GM21447 (cell line): ENCODE results near the gene ADAM10.
"Not testable (repeated sequence)": the region's sequence is repeated elsewhere in the genome, so short reads cannot be mapped to it uniquely, and the experiment has no call there.

Source experiments
- ATAC-seq: cut with Tn5 transposase; IDR thresholded peaks from one replicate; pipeline ENCODE4 v1.9.1; 2021; ENCODE audit not compliant: unreplicated experiment

Gene ADAM10, protein sequence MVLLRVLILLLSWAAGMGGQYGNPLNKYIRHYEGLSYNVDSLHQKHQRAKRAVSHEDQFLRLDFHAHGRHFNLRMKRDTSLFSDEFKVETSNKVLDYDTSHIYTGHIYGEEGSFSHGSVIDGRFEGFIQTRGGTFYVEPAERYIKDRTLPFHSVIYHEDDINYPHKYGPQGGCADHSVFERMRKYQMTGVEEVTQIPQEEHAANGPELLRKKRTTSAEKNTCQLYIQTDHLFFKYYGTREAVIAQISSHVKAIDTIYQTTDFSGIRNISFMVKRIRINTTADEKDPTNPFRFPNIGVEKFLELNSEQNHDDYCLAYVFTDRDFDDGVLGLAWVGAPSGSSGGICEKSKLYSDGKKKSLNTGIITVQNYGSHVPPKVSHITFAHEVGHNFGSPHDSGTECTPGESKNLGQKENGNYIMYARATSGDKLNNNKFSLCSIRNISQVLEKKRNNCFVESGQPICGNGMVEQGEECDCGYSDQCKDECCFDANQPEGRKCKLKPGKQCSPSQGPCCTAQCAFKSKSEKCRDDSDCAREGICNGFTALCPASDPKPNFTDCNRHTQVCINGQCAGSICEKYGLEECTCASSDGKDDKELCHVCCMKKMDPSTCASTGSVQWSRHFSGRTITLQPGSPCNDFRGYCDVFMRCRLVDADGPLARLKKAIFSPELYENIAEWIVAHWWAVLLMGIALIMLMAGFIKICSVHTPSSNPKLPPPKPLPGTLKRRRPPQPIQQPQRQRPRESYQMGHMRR

DNA sequence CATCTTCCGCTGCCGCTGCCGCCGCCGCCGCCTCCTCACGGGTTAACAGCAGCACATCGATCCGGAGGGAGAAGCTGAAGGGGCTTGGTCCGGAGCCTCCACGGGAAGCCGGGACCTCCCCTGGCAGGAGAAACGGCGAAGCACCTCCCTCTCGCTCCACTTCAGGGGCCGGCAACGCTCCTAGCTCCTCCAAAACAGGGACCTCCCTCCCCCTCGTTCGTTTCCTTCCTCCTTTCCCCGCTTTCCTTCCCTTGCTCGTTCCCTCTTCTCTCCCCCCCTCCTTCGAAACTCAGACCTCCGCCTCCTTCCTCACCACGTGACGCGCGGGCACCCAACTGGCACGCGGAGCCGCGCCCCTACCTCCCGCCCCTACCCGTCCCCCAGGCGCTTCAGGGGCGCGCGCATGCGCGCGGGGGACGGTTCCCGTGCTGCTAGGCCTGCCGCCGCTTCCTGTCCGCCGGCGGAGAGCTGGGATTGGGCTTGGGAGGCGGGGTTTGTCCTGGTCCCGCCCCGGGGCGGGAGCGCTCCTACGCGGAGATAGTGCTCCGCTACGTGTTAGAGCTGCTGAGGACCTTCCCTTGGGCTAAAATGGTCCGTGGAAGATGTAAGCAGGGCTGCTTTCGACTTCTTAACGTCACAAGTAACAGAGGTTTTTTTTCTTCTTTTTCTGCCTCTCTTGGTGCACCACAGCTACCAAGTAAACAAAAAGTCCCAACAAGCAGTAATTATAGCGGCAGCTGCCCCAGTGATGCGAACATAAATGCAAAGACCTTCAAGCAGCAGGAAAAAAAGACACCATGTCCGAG, at the start of gene ADAM10:
Gene ADAM10 (minus strand): TSS at position 176 of the 806 bp plus-strand sequence. CDS start 173 bp downstream, at position 3.
- peak; percentile 80 for ATAC-seq

DNA sequence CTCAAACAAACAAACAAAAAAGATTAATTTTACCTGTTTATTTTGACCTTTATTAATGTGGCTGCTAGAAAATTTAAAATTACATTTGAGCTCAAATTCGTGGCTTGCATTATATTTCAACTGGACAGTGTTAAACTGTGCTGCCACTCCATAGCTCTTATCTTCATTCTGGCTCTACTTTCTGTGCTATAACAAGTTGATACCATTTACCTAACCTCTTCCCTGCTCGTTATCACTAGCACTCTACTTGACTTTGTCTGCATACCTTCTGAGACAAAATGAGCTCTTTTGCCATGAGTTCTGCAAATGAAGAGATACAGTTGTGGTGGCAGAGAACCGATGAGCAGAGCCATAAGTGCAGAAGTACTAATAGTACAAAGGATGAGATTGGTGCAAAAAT, 48.0 kb upstream of the ADAM10 start:
- ATAC-seq = no peak

DNA sequence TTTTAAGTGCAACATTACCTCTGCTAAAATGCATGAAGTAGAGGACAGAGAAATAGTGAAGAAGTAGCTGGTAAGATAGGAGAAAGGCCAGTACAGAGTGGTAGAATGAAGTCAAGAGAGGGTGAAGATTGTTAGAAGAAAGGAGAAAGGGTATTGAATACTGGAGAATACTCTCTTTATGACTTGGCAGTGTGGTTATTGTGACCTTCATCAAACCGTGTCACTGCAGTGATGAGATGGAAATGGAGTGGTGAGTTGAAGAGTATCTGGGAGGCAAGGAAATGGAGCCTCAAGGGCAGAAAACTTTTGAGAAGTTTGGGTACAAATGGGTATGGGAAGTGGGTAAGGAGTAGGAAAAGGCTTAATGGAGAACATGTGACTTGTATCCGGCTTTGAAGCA, 46.3 kb upstream of the ADAM10 start:
- no peak for ATAC-seq

DNA sequence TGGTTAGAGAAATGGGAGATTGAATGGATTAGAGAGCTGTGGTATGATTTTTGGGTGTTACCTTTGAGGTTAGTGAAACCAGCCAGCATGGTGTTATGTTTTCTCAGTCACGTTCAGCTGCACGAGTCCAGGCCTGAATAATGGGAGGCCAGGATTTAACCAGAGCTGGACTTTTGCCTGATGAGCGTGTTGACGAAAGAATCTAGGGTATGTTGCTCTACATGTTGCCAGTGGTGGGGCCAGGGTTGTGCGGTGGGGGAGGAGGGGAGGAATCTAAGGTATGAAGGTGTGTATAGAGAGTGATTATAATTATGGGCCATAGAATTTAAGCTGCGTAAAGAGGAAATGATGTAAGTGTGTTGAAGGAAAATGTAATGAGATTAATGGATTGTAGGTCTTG, 44.4 kb upstream of the ADAM10 start:
- no peak for ATAC-seq

DNA sequence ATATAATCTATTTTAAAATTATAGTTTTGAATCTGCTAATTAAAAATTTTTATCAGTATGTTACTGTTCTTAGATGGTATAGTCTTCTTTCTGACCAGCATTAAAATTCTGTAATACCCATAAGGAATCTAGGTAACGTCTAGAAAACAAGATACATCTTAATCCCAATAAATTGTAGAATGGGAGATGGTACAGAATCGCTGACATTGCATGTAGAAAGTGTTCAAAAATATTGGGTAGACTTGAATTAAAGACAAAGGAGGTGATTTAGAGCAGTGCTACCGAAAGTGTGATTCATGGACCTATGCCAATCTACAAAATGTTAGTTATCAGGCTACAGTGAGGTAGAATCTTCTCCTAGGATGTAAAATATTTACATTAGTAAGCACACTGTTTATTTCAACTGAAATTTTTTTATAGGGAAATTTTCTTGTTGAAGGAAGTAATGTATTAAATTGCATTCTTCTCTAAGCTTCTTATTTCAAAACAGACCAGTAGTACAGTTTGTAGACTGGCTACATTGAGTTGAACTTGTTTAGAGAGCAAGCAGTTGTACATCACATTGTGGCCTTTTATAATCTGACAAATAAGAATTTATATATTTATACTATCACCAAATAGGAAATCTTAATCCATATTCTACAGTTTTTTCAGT, 38.7 kb upstream of the ADAM10 start:
- no peak for ATAC-seq

DNA sequence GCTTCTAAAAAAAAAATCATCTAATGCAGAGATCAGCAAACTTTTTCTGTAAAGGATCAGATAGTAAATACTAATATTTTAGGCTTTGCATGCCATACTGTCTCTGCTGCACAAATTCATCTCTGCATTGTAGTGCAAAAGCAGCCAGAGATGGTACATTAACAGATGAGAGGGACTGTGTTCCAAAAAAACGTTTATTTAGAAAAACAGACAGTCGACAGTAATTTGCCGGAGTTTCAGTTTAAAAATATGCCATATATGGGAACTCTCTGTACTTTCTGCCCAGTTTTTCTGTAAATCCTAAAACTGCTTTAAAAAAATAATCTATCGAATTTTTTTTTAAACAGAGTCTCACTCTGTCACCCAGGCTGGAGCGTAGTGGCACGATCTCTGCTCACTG, 35.8 kb upstream of the ADAM10 start:
- ATAC-seq = no peak

DNA sequence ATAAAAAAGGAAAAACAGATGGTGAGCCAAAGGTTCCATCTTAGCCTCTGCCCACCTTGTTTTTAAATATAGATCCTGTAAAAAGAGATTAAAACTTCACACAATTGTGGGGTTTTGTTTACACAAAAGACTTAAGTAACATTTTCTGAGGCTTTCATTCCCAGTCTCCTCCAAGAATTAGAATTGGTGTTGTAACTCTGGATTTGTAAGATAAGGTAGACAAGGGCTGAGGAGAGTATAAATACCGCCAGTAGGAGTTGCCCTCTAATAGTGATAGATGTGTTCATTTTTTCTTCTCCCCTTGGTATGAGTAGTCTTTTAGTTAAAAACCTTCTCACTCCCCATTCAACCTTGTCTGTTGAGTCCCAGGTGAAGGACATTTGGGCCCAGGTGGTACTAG, 30.0 kb upstream of the ADAM10 start:
- ATAC-seq = no peak

DNA sequence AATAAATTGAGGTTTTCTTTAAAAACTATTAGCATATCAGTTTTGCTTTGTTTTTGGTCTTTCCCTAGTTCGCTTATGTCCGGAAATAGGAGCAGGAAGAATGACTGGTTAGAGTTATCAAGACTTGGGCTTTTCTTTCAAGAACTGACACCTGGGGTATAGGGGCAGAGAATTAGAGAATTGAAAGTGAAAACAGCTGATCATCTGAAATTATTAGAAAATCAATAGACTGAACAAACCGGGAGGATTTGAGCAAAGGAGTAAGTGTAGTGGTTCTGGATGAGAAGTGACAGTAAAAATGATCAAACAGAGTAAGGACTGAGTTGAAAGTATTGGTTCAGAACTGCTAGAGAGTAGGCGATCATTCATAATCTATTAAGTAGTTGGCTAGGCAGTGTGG, 27.6 kb upstream of the ADAM10 start:
- ATAC-seq = peak; percentile 60

DNA sequence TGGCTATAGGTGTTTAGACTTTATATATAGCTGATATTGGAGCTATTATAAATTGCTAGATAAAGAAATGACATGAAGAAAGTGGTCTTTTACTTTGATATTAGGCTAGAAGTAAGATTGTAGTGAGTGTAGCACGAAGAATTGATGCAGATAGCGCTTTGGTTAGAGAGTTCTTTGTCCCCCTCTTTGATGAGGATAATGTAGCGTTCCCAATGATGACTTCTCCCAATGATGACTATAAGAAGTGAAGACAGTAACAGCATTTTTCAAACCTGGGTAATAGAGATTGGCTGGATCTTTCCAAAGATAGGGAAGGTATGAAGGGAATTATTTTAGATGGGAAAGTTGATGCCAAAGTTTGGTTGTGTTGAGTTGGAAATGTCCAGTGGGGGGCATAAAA, 25.9 kb upstream of the ADAM10 start:
- no peak for ATAC-seq

DNA sequence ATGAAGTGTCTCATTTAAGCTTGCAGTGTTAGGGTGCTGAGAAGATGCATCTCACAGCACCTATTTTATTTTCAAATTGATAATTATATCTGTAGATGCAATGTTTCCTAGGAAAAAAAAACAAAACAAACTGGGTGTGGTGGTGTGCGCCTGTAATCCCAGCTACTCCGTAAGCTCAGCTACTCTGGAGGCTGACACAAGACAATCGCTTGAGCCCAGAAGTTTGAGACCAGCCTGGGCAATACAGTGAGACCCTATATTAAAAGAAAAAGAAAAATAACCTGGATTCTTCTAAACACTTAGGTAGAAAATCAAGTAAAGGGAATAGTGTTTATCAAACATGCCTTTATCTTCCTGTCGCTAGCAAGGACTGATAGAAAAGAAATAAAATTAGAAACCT, 23.5 kb upstream of the ADAM10 start:
- ATAC-seq = no peak

DNA sequence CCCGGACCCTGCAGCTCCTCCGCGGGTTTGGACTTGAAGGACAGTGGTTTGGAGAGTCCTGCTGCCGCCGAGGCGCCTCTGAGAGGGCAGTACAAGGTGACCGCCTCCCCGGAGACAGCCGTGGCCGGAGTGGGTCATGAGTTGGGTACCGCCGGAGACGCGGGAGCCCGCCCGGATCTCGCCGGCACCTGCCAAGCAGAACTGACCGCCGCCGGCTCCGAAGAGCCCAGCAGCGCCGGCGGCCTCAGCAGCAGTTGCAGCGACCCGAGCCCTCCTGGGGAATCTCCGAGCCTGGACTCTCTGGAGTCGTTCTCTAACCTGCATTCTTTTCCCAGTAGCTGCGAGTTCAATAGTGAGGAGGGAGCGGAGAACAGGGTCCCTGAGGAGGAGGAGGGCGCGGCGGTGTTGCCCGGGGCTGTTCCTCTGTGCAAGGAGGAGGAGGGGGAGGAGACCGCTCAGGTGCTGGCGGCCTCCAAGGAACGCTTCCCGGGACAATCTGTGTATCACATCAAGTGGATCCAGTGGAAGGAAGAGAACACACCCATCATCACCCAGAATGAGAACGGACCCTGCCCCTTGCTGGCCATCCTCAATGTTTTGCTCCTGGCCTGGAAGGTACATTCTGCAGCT, 22.2 kb upstream of the ADAM10 start:
- peak; percentile 17 for ATAC-seq

DNA sequence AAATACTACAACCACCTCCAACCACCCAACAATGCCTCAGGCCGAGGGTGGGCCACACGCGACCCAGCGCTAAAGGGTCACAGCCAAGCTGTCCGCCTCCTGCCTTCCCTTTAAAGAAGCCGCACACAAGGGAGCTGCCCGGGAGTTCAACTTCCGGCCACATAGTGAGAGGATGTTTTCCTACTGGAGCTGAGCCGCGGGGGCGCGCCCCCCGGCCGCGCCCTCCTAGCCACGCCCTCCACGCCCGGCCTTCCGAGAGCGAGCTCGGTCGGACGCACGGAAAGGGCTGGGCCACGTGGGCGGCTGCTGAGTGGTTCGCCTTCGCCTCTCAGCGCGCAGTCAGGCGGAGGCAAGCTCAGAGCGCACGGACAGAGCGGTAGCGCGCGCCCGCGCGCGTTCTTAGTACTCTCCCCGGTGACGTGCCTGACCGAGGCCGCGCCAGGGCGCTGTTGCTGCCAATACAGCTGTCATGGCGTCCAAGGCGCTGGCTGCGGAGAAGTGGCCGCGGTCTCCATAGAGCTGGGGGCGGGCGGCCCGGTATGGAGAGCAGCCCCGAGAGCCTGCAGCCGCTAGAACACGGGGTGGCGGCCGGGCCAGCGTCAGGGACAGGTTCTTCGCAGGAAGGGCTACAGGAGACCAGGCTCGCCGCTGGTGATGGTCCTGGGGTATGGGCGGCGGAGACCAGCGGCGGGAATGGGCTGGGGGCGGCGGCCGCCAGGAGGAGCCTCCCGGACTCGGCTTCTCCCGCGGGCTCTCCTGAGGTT, 21.5 kb upstream of the ADAM10 start, which contains the start of gene MINDY2:
Gene MINDY2 (plus strand): TSS at position 446 of the 764 bp plus-strand sequence. CDS start 94 bp downstream, at position 540.
- ATAC-seq = peak; percentile 88

DNA sequence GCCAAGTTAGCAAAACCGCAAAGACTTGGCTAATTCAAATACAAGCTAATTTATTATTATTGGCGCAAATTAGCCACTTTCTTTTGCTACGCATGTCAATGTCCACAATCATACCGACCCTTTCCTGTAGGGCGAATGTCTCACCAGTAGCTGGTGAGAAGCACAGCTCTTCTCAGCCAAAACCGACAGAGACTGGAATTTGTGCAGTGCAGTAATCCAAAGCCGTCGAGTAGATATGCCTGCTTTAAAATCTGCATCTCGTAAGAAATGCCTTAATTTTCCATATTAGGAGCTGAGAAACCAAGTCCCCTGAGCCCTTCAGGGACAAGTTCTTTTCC, 21.0 kb upstream of the ADAM10 start:
- ATAC-seq = peak; percentile 22

DNA sequence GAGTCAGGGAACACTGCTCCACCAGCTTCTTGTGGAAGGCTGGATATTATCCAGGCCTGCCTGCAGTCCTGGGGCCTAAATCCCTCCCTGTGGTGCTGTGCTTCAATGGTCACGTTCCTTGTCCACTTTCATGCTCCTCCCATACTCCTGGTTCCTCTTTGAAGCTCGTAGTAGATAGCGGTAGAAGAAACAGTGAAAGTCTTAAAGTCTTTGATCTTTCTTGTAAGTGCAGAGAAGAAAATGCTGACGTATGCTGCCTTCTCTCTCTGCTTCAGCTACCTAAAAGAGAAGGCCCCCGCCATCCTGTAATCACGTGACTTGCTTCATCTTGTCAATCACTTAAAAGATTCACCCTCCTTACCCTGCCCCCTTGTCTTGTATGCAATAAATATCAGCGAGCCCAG, 19.1 kb upstream of the ADAM10 start:
- ATAC-seq = not testable (repeated sequence)

DNA sequence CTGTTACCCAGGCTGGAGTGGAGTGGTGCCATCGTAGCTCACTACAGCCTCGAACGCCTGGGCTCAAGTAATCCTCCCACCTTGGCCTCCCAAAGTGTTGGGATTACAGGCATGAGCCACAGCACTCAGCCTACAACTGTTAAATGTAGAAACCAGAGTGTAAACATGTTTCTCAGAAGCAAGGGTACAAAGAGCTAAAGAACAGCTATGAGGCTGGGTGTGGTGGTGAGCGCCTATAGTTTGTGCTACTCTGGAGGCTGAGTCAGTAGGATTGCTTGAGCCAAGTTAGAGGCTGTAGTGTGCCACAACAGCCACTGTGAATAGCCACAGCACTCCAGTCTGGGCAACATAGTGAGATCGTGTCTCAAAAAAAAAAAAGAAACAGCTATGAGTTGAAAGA, 16.8 kb upstream of the ADAM10 start:
- no peak for ATAC-seq

DNA sequence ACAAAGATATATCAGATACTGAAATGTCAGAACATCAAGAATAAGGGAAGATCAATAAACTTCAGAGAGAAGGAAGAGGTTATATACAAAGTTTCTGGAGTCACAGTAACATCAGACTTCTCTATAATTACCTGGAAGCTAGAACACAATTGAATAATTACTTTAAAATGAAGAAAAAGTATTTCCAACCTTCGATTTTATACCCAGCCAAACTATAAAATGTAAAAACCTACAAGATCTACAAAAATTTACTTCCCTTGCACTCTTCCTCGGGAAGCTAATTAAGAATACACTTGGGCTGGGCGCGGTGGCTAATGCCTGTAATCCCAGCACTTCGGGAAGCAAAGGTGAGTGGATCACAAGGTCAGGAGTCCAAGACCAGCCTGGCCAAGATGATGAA, 15.0 kb upstream of the ADAM10 start:
- ATAC-seq = no peak

DNA sequence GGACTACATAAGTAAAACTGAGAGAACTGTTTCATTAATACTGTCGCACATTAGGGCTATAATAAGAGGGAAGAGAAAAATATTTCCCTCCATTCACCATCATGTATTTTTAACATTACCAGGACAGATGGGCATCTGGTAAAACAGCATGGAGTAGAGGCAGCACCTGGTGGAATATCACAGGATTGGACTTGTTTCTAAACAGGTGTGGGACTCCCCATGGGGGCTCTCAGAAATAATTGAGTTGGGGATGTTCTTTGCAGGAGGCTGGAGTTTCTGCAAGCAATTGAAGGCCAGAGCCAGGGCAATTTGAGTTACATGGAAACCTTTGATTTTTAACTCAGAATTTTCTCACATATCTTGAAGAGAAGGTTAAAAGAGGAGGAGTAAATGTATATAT, 13.2 kb upstream of the ADAM10 start:
- no peak for ATAC-seq

DNA sequence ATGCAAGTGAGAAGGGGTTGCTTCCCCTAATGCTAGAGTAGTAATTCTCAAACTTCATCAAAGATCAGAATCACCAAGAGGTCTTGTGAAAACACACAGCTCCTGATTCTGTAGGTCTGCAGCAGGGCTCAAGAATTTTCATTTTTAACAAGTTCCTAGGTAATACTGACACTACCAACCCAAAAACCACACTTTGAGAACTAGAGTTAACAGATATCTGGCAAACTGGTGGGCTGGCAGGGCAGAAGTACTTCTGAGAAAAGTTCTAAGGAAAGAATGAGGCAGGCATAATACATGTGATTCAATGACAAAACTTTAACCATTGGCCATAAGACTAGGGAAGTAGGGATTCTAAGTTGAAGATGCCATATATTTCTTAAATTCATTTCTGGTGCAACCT, 12.8 kb upstream of the ADAM10 start:
- no peak for ATAC-seq

DNA sequence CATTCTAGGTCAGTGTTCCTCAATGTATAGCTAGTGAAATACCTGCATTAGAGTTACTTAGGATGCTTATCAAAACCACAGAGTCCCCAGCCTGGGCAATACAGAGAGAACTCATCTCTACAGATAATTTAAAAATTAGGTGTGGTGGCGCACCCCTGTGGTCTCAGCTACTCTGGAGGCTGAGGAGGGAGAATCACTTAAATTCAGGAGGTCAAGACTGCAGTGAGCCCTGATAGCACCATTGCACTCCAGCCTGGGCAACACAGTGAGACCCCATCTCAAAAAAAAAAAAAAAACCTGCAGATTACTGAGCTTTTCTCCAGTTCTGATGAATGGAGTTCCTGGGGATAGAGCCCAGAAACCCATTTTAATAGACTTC, 11.5 kb upstream of the ADAM10 start:
- ATAC-seq = no peak
